WI38 (cell line): ENCODE measurements around the gene MEG3.
"Not testable (repeated sequence)": the region's sequence is repeated elsewhere in the genome, so short reads cannot be mapped to it uniquely, and the experiment has no call there.

Experiments
- H3K4me3 ChIP-seq: 2 replicates; pipeline ENCODE4 v1.5.1; 2011; ENCODE audit warnings: low read depth, mild to moderate bottlenecking, control low read depth, low read length
- TF ChIP-seq, protein P1 (sequence below): IDR thresholded peaks from 2 replicates; pipeline ENCODE4 v1.5.1; 2012; ENCODE audit warnings: low read depth, mild to moderate bottlenecking, control low read depth, low read length

Gene MEG3

DNA sequence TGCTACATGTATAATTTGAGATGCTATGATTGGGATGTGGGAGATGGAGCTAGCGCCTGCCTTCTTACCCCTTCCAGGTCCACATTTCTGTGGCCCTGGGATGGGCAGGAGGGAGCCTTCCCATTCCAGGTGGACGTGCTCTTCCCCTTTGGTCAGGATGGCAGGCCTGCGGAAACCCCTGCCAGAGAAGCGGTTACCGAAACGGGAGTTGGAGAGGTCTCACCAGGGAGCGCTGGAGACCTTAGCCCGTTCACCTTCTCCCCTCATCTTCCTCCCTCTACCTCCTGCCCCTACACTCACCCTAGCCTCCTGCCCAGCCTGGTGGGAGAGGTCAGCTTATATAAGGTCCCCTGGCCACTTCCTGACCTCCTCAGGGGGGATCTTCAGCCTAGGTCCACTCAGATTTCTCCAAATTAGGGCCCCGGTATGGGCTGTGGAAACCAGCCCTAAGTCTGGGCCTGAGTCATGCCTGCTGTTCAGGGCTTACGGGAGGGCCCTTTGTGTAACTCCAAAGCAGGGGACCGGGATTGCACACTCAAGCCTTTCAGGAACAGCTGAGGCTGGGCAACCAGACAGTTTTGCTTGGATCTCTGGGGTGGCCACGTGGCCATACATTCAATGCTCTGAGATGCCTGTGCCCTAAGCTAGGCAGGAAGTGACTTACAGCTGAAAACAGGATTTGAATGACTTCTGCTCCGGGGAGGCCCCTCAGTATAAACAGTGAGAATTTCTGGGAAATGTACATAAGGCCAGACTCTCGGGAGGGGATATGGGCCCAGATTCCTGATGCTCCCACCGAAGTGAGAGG, 10.2 kb upstream of the MEG3 start:
- TF ChIP-seq, protein P1, sequence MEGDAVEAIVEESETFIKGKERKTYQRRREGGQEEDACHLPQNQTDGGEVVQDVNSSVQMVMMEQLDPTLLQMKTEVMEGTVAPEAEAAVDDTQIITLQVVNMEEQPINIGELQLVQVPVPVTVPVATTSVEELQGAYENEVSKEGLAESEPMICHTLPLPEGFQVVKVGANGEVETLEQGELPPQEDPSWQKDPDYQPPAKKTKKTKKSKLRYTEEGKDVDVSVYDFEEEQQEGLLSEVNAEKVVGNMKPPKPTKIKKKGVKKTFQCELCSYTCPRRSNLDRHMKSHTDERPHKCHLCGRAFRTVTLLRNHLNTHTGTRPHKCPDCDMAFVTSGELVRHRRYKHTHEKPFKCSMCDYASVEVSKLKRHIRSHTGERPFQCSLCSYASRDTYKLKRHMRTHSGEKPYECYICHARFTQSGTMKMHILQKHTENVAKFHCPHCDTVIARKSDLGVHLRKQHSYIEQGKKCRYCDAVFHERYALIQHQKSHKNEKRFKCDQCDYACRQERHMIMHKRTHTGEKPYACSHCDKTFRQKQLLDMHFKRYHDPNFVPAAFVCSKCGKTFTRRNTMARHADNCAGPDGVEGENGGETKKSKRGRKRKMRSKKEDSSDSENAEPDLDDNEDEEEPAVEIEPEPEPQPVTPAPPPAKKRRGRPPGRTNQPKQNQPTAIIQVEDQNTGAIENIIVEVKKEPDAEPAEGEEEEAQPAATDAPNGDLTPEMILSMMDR, result no peak
- H3K4me3 ChIP-seq, result no peak overlapping the region

DNA sequence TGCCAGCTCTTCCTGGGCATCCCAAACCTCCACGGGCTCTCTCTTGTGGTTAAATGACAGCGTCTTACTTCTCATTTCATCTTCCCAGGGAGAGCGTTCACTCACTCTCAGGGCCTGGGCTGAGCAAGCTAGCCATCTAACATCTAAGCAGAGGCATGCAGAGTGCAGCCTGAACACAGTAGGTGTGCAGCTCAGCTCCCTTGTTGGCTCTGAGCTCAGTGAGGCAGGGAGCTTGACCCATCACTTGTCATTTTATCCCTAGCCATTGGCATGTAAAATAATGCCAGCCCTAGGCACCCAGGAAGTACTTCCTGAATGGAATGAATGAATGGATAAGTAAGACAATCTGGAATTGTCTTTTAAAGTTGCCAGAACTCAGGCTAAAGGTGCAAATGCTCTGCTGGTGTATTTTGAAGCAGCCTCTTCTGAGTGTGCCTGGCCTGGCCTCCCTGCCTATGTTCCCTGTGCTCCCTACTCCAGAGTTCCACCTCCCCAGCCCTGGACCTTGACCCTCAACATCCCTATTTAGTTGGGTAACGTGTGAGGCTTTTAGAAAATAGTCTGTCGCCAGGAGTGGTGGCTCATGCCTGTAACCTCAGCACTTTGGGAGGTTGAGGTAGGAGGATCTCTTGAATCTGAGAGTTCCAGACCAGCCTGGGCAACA, 9.5 kb upstream of the MEG3 start:
- TF ChIP-seq, protein P1, result no peak
- no peak overlapping the region for H3K4me3 ChIP-seq

DNA sequence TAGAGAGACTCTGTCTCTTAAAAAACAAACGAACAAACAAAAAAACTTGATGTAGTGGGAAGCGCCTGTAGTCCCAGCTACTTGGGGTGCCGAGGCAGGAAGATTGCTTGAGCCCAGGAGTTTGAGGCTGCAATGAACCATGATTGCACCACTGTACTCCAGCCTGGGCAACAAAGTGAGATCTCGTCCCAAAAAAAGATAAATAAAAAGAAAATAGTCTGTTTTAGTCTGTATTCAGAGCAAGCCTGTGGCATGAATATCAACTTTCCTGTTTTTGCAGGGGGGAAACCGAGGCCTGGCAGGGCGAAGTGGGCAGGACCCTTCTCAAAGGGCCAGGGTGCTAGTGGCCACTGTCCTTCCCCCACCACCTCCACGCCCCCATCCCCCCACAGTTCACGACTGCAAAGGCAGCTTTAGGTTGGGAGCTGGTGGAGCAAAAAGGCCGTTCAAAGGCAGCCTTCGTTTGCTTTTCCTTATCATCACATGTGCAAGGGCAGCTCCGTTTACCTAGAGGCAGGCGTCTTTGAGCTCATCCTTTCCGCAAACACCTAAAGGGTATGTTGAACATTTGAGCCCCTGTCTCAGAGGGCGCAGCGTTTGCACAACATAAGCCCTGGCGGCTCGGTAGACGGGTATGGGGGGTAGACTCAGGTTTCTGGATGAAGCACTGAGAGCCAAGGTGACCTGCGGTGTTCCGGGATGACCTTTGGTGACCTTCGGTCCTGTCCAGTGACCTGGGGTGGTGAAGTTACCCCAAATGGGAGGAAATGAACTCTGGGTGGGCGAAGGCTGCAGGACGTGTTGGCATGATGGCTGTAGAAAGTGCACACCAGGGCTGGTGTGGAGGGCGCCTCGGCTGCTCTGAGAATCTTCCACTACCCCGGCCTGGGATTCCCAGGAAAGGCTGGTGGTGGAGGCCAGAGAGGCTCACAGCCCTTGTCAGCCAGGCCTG, 8.7 kb upstream of the MEG3 start:
- no peak overlapping the region for H3K4me3 ChIP-seq
- TF ChIP-seq, protein P1, result no peak

DNA sequence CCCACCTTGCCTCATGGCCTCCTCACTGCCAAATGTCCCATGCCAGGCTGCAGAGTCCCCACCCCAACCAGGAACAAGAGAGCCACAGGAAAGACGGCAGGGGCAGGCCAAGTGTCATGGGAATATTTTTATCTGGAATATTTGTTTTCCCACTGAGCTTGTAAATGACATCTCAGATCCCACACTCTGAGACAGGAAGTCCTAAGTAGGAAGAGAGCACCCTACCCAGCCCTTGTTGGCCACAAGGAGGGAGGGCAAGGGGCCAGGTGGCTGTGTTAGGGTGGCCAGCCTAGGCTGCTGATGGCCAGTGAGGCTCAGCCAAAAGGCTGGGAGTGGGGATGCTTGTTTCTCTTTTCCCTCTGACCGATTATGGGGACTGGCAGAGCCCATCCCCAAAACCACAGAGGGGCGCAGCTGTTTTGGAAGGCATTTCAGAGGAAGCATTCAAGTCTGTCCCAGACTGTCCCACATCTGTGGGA, 7.7 kb upstream of the MEG3 start:
- H3K4me3 ChIP-seq, result no peak overlapping the region
- TF ChIP-seq, protein P1, result no peak

DNA sequence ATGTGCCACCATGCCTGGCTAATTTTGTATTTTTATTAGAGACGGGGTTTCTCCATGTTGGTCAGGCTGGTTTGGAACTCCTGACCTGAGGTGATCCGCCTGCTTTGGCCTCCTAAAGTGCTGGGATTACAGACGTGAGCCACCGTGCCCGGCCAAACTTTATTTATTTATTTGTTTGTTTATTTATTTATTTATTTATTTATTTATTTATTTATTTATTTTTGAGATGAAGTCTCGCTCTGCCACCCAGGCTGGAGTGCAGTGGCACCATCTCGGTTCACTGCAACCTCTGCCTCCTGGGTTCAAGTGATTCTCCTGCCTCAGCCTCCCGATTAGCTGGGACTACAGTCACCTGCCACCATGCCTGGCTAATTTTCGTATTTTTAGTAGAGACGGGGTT, 7.0 kb upstream of the MEG3 start:
- not testable (repeated sequence) for H3K4me3 ChIP-seq

DNA sequence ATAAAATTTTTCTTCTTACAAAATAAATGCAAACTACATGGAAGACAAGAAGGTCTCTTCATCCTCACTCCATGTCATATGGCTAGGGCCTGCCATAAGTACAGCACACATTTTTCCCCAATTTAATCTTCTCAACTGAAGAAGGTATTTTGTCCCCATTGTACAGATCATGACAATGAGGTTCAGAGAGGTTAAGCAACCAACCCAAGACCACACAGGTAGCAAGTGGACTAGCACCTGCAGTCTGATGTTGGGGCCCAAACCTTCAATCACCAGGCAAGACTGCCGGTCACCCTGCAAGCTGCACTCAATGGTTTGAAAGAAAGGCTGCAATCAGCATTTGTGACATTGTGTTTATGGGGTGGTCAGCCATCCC, 6.5 kb upstream of the MEG3 start:
- TF ChIP-seq, protein P1, result no peak
- H3K4me3 ChIP-seq, result no peak overlapping the region

DNA sequence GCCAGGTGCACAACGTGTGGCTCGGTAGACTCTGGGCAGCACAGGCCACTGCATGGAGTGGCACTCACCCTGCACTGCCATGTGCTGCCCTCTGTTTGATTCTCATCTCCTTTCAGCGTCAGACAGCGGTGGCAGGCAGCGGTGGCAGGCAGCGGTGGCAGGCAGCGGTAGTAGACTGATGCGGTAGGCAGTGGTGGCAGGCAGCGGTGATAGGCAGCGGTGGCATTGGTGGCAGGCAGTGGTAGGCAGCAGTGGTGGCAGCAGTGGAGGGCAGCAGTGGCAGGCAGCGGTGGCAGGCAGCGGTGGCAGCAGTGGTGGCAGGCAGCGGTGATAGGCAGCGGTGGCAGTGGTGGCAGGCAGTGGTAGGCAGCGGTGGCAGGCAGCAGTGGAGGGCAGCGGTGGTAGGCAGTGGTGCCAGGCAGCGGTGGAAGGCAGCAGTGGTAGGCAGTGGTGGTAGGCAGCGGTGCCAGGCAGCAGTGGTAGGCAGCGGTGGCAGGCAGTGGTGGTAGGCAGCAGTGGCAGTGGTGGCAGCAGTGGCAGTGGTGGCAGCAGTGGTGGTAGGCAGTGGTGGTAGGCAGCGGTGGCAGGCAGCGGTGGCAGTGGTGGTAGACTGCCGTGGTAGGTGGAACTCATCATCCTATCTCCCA, 6.0 kb upstream of the MEG3 start:
- TF ChIP-seq, protein P1, result no peak
- no peak overlapping the region for H3K4me3 ChIP-seq
